ENCODE data around the gene RECQL5.

DNA sequence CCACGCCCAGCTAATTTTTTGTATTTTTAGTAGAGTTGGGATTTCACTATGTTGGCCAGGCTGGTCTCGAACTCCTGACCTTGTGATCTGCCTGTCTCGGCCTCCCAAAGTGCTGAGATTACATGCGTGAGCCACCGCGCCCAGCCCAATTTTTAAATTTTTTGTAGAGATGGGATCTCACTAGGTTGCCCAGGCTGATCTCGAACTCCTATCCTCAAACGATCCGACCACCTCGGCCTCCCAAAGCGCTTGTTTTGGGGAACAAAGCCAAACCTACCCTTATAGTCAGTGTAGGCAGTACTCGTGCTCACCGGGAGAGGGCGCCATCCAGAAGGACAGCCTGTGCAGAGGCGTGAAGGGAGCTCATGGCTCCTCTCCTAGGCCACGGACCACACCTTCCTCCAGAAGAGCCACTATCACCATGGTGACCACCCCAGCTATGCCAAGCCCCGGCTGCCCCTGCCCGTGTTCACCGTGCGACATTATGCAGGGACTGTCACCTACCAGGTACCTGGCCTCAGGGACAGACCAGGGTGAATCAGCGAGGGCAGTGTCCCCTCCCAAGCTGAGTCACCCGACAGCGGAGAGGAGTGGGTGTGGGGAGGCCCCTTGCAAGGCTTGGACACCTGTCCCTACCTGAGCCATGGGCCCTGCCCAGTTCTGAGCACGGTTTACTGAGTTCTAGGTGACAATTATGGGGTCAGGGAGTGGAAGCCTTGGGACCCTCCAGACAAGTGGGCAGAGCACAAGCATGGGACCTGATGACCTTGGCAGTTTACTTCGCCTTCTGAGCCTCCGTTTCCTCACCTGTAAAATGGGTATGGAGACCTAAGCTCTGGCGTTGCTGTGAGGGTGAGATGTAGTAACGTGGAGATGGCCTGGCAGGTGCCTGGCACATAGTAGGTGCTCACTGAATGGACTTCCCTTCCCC, 65.6 kb downstream of the RECQL5 start:
- TF ChIP-seq, protein P1, sequence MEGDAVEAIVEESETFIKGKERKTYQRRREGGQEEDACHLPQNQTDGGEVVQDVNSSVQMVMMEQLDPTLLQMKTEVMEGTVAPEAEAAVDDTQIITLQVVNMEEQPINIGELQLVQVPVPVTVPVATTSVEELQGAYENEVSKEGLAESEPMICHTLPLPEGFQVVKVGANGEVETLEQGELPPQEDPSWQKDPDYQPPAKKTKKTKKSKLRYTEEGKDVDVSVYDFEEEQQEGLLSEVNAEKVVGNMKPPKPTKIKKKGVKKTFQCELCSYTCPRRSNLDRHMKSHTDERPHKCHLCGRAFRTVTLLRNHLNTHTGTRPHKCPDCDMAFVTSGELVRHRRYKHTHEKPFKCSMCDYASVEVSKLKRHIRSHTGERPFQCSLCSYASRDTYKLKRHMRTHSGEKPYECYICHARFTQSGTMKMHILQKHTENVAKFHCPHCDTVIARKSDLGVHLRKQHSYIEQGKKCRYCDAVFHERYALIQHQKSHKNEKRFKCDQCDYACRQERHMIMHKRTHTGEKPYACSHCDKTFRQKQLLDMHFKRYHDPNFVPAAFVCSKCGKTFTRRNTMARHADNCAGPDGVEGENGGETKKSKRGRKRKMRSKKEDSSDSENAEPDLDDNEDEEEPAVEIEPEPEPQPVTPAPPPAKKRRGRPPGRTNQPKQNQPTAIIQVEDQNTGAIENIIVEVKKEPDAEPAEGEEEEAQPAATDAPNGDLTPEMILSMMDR (IDR thresholded peaks at IDR 0.05 in 8 of 11, conservative IDR thresholded peaks at IDR 0.05 in 3 of 11) = peak; percentile 27 to 80 (median 68)
- peak in 2 of 3 donors; percentile 36 to 58 for TF ChIP-seq POLR2AphosphoS5 (IDR thresholded peaks at IDR 0.05)
